A673 (cell line): Measurements from ENCODE around the gene ELAVL3.

Experiments used
- EZH2 ChIP-seq: fragments of 200-600 bp; sonication (generic); IDR thresholded peaks from 2 replicates; pipeline ENCODE4 v1.6.1; 2017; ENCODE audit warnings: borderline replicate concordance, low read depth, mild to moderate bottlenecking, mixed read lengths, antibody characterized with exemption, low read length; ENCODE audit not compliant: poor library complexity, severe bottlenecking
- TF ChIP-seq, protein P1 (sequence below): fragments of 300-800, 200-600 bp; sonication (generic); conservative IDR thresholded peaks from 2 replicates; pipeline ENCODE4 v1.5.1; 2017; ENCODE audit warnings: low read depth, mild to moderate bottlenecking, antibody characterized with exemption, low read length, moderate library complexity, mixed read lengths

DNA sequence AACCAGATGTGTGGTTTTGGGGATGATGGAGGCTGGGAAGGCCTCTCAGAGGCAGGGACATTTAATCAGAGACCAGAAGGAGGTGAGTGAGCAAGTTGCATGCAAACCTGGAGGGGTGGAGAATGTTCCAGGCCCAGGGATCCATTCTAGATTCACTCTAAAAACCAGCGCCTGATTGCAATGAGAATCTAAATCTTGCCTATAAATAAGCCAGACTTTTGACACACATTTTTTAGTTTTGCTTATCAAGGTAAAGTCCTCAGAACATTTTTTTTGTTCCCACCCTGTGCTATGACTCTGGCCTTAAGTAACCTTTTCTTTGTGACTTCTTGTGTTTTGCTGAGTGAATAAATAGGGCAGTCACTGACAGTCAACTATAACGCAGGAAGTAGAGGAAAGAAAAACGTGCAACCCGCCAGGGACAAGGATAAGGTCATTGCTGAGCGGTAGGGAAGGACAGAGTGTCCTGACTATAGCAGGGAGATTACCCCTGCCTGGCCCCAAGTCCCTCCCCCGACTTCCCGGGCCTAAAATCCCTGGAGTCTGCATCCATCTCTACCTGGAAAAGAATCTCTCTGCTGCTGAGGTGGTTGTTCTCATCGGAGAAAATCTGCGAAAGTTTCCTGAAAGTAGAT, 76.1 kb downstream of the ELAVL3 start:
- TF ChIP-seq, protein P1, sequence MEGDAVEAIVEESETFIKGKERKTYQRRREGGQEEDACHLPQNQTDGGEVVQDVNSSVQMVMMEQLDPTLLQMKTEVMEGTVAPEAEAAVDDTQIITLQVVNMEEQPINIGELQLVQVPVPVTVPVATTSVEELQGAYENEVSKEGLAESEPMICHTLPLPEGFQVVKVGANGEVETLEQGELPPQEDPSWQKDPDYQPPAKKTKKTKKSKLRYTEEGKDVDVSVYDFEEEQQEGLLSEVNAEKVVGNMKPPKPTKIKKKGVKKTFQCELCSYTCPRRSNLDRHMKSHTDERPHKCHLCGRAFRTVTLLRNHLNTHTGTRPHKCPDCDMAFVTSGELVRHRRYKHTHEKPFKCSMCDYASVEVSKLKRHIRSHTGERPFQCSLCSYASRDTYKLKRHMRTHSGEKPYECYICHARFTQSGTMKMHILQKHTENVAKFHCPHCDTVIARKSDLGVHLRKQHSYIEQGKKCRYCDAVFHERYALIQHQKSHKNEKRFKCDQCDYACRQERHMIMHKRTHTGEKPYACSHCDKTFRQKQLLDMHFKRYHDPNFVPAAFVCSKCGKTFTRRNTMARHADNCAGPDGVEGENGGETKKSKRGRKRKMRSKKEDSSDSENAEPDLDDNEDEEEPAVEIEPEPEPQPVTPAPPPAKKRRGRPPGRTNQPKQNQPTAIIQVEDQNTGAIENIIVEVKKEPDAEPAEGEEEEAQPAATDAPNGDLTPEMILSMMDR, result no peak
- no peak for TF ChIP-seq EZH2
